ENCODE measurements around the gene DCANP1.
"Not testable (repeated sequence)": the region's sequence is repeated elsewhere in the genome, so short reads cannot be mapped to it uniquely, and the experiment has no call there.

The DCANP1 gene, protein sequence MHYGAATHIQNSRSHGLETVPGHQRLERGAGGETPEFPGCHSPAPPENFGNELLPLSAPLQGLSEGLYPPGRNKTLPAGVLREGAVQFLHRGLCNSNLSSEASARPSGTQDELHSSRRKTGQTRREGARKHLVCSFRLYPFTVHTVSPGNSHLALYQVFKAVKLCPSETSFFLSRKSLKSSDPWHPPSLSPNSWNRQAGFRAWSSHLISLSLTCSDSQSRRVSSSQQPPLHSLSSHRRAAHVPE

DNA sequence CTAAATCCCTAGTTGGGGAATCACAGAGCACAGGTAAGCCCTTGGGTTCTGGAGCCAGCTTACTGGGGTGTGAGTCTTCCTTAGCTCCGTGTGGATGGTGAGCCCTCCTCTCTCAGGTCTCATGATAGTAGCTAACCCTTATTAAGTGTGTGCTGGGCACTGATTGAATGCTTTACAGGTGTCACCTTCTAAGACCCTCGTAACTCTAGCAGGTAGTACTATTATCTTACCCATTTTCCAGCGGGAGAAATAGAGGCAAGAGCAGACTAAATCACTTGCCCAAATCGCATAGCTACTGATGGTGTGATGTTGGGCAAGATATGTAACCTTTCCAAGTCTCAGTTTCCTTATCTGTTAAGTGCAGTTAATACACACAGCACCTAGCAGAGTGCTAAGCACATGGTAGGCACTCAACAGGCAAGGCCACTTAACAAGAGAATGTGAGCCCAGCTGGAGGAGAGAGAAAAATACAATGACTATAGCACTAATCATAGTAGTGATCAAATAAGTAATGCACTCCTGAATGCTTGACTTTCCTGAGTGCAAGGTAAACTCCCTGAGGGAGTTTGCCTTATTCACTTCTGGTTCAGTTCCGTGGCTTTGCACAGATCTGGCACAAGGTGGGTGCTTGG lies at the start of gene DCANP1:
Gene DCANP1, minus strand, starts transcription at position 51 of the 632 bp plus-strand sequence. CDS start 240 bp downstream, outside the sequence.
- no peak within 1 kb of the TSS for H3K4me3 Mint-ChIP-seq
- no peaks in the 10 kb centered on the region for H3K4me1 Mint-ChIP-seq (ENCODE audit: low read depth)
- H3K36me3 Mint-ChIP-seq (ENCODE audit: low read depth): no peaks in the 10 kb centered on the region
- no peaks in the 10 kb centered on the region for H3K27me3 Mint-ChIP-seq
- no peaks in the 10 kb centered on the region for H3K9me3 Mint-ChIP-seq
- no peak within 1 kb of the TSS for H3K27ac Mint-ChIP-seq

DNA sequence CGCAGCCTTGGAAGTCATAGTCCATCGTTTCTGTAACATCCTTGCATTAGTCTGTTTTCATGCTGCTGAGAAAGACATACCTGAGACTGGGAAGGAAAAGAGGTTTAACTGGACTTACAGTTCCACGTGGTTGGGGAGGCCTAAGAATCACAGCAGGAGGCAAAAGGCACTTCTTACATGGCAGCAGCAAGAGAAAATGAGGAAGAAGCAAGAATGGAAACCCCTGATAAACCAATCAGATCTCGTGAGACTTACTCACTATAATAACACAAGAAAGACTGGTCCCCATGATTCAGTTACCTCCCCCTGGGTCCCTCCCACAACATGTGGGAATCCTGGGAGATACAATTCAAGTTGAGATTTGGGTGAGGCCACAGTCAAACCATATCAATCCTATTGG lies 48.4 kb upstream of the DCANP1 start:
- not testable (repeated sequence) for H3K9me3 Mint-ChIP-seq, H3K27ac Mint-ChIP-seq
- H3K27me3 Mint-ChIP-seq: peaks cover 64% of the 10 kb centered on the region

DNA sequence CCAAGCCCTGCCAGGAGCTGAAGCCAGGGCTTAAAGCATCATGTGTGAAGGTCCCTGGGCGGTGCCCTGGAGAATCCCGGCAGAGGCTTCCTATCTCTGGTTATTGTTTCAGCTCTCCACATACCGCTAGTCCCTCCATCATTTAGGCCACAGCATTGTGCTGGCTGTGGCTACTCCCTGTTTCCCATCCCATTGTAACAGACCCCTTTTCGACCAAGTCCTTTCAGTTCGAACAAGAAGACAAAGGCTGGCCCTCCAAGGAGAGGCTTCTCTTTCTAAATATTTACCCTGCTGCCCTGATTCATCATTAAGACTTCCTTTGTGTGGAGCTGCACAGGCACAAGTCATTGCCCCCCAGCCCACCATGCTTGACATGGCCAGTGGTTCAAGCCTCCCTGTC lies 47.0 kb upstream of the DCANP1 start:
- H3K27me3 Mint-ChIP-seq: peaks cover 74% of the 10 kb centered on the region
- no peaks in the 10 kb centered on the region for H3K9me3 Mint-ChIP-seq
- H3K27ac Mint-ChIP-seq: no peak overlapping the region
- H3K4me1 Mint-ChIP-seq (ENCODE audit: low read depth): peaks cover 9% of the 10 kb centered on the region
- no peaks in the 10 kb centered on the region for H3K36me3 Mint-ChIP-seq (ENCODE audit: low read depth)
- H3K4me3 Mint-ChIP-seq: no peak overlapping the region

More for the DNA sequence above, 48.4 kb upstream of the DCANP1 start:
- H3K4me1 Mint-ChIP-seq (ENCODE audit: low read depth); H3K4me3 Mint-ChIP-seq; H3K36me3 Mint-ChIP-seq (ENCODE audit: low read depth): not testable (repeated sequence)

DNA sequence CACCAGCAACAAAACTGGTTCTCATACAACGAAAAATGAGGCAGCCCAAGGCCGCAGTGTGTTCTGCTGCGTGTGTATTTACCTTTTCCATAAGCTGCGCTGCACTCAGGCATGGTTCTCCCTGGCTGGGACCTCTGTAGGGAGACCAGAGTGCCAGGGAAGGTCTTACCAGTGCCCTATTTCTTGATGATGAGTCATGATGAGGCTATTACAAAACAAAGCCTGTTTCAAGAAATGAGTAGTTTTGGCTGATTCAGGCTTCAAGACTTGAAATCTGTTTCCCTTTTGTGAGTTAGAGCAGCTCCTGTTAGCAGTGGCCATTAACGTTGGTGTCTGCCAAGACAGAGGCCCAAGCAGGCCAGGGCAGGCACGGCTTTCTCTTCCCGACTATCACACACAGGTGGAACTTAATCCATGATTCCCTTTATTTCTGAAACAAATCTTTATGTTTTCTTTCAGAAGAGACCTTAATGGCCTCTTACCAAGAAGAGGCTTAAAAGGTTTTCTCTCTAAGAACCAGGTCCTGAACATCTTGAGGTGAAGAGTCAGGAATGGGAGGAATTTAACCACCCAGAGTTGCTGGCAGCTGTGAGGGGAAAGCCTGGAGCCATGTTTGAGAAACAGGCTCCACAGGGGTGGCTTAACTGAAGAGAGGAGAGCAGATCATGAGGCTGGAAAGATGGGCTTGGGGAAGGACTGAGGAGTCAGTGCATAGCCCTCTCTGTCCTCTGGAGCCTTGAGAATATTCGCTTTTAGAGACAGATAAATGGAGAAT lies 46.4 kb upstream of the DCANP1 start:
- Mint-ChIP-seq H3K4me1 (ENCODE audit: low read depth) (peaks cover 9% of the 10 kb centered on the region), H3K27me3 (peaks cover 76% of the 10 kb centered on the region), H3K4me3 (no peak overlapping the region), H3K9me3 (no peaks in the 10 kb centered on the region), H3K27ac (no peak overlapping the region), H3K36me3 (ENCODE audit: low read depth) (no peaks in the 10 kb centered on the region)

DNA sequence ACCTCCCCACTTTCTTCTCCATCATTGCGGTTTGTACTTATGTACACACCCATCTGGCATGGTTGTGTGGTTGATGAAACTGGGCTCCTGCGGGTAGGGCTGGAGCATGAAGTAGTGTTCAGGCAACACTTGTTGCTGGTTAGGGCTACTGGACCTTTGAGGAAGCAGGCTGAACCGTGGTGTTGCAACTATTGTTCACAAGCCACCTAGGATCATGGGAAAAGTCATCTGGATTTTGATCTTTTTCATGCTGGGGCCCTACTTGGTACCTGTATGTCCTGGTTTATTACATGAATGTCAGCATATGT lies 45.1 kb upstream of the DCANP1 start:
- Mint-ChIP-seq H3K36me3 (ENCODE audit: low read depth) (no peaks in the 10 kb centered on the region), H3K27ac (no peak overlapping the region), H3K4me3 (no peak overlapping the region), H3K4me1 (ENCODE audit: low read depth) (peaks cover 9% of the 10 kb centered on the region), H3K9me3 (no peaks in the 10 kb centered on the region), H3K27me3 (peaks cover 84% of the 10 kb centered on the region)

DNA sequence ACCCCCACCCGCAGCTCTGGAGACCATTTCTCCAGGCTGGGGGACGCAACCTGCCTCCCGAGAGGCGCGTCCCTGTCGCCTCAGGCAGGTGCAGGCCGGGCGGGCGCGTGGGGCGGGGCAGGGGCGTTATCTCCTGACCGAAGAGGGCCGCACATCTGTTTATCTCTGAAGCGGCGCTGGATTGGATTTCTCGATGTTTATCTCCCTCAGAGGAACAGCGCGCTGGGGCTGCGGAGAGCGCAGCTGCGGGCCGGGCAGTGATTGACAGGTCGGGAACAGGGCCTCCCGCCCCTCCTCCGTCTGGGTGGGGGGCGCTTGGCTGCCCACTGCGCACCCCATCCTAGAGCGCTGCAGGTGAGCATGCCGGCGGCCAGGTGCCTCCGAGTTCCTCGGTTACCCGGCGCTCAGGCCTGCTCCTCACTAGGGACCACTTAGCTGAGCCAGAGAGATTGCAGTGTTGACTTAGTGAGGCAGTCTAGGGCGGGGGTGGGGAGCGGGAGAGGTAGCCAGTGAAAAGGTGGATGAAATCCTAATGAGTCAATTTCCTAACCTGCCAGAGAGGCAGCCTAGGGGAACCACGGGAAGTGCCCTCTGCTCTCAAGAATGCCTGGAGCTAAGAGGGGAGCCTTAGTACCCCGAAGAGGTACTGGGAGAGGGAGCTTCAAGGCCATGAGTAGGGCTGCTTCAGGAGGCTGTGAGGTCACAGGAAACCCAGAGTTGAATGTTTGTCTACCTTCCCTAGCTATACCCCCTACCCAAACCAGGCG lies 44.6 kb upstream of the DCANP1 start:
- Mint-ChIP-seq H3K9me3 (no peaks in the 10 kb centered on the region), H3K27ac (no peak overlapping the region), H3K4me3 (no peak overlapping the region), H3K4me1 (ENCODE audit: low read depth) (peaks cover 9% of the 10 kb centered on the region), H3K27me3 (peaks cover 84% of the 10 kb centered on the region), H3K36me3 (ENCODE audit: low read depth) (no peaks in the 10 kb centered on the region)

DNA sequence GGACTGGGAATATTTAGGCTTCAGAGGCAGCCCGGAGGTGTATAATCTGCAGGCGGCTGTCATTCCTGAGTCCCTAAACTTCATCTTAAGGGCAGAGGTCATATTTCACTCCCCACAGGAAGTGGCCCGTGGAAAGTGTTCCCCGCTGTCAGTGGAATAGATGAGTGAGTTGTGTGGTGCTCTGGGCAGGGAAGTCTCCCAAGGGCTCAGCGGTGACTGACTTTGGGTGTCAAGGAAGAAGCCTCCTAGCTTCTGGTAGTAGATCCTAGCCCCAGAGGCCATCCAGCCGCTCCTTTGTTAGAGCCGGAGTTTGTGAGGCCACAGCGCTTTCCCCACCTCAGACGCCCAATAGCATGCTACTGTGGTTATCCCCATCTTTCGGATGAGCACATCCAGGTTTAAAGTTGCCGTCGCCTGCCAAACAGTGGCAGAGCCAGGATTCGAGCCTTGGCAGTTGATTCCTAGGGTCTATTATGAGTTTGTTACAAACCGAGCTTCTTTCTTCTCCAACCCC lies 43.9 kb upstream of the DCANP1 start:
- peaks cover 88% of the 10 kb centered on the region for H3K27me3 Mint-ChIP-seq
- H3K4me1 Mint-ChIP-seq (ENCODE audit: low read depth): peaks cover 9% of the 10 kb centered on the region
- H3K36me3 Mint-ChIP-seq (ENCODE audit: low read depth): no peaks in the 10 kb centered on the region
- H3K4me3 Mint-ChIP-seq: no peak overlapping the region
- no peak overlapping the region for H3K27ac Mint-ChIP-seq
- H3K9me3 Mint-ChIP-seq: no peaks in the 10 kb centered on the region

DNA sequence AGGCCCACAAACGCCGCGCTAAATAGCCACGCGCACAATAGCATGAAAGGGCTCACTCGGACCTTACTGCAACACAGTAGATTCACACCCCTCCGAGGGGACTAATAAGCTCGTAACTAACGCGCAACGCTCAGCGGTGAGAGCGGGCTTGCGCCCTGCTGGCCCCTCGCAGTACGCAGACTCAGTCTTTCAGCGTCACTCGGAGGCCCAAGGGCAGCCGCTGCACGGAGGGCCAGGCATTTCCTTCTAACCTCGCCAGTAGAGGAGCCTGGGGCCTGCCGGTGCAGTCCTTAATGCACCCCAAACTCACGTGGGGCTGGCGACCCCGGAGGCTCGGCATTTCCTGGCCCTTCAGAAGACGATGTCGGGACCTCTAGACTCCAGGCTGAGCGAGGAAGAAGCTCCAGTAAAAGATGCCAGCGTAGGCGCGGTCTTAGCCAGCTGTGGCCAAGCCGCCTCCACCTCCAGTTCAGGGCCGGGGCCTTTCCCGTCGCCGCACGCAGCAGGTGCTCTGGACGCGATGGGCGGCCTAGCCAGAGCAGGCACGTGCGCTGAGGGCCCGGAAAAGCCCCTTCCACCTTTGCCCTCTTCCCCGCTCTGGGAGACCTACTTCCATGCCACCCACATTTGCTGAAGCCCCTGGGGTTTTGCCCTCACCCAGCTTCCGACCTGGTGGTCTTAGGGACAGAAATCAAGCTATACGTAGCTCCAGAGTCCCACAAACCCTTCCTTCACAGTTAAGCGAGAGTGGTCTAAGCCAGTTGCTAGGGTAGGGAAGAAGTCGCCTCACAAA lies 43.3 kb upstream of the DCANP1 start:
- H3K36me3 Mint-ChIP-seq (ENCODE audit: low read depth): no peaks in the 10 kb centered on the region
- H3K27ac Mint-ChIP-seq: no peak overlapping the region
- H3K4me3 Mint-ChIP-seq: no peak overlapping the region
- no peaks in the 10 kb centered on the region for H3K9me3 Mint-ChIP-seq
- peaks cover 9% of the 10 kb centered on the region for H3K4me1 Mint-ChIP-seq (ENCODE audit: low read depth)
- H3K27me3 Mint-ChIP-seq: peaks cover 90% of the 10 kb centered on the region

DNA sequence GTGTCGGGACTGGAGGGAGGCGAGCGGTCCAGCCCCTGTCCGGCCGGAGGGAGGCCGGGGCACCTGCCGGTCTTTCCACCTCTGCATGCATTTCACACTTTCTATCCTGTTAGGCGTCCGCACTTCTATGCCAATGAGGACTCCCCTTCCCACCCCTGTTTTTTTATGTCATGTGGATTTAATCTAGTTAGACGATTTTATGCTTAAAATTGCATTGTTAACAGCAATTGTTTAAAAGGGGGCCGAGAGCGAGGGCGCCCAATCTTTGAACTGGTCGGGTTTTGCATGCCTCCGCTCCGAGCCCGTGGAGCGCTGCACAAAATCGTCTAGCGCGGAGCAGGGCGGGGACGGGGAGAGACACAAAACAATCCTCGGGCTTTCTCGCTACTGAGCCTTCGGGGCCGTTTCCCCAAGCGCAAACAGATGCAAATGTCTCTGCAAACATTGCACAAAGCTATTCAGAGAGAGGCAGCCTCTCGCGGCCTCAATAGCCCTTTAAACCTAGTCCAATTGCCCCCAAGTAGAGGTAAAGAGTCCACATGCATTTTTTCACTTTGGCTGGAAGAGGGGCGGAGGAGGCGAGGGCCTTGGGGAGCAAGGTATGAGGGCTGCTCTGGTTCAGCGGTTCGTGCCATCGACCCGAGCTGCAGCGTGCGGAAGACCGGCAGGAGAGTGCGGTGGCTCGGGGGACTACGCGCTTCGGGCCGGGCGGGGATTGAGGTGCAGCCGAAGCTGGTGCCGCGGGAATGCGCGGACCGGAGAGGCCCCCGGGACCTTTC lies 42.5 kb upstream of the DCANP1 start:
- peaks cover 85% of the 10 kb centered on the region for H3K27me3 Mint-ChIP-seq
- H3K9me3 Mint-ChIP-seq: no peaks in the 10 kb centered on the region
- H3K4me1 Mint-ChIP-seq (ENCODE audit: low read depth): peaks cover 9% of the 10 kb centered on the region
- peak overlapping the region; percentile 23 for H3K4me3 Mint-ChIP-seq
- H3K27ac Mint-ChIP-seq: no peak overlapping the region
- no peaks in the 10 kb centered on the region for H3K36me3 Mint-ChIP-seq (ENCODE audit: low read depth)

DNA sequence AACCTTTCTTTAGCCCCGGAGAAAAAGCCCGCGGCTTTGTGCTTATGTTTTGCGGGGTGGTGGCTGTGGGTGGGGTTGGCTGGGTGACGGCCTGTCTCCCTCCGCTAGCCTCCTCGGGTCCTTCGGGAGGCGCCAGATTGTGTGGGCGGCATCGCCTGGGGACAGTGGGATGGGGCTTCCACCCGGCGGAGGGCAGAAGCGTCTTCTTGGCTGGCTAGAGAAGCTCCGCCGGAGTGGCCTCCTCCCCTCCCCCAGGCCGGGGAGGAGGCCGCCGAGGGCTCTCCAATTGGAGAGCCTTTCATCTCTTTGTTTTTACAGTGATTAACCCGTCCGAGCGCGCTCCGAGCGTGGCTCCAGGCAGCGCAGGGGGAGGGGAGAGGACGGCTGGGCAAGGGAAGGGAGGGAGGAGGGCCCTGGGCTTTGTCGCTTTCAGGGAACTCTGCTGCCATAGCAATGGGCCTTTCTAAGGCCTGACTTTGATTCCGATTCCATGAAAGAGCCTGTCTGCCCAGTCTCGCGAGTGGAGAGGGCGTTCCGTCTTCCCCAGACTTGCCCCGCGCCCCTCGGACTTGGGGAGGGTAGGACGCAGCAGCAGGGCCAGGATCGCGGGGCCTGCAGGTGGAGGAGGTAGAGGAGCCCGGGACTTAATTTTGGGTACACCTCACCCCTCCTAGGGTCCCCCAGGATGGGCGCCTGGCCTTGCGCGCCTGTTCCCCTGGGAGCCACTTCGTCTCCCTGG lies 41.7 kb upstream of the DCANP1 start:
- Mint-ChIP-seq H3K27ac (no peak overlapping the region), H3K27me3 (peaks cover 78% of the 10 kb centered on the region), H3K4me3 (no peak overlapping the region), H3K36me3 (ENCODE audit: low read depth) (no peaks in the 10 kb centered on the region), H3K4me1 (ENCODE audit: low read depth) (peaks cover 9% of the 10 kb centered on the region), H3K9me3 (no peaks in the 10 kb centered on the region)

DNA sequence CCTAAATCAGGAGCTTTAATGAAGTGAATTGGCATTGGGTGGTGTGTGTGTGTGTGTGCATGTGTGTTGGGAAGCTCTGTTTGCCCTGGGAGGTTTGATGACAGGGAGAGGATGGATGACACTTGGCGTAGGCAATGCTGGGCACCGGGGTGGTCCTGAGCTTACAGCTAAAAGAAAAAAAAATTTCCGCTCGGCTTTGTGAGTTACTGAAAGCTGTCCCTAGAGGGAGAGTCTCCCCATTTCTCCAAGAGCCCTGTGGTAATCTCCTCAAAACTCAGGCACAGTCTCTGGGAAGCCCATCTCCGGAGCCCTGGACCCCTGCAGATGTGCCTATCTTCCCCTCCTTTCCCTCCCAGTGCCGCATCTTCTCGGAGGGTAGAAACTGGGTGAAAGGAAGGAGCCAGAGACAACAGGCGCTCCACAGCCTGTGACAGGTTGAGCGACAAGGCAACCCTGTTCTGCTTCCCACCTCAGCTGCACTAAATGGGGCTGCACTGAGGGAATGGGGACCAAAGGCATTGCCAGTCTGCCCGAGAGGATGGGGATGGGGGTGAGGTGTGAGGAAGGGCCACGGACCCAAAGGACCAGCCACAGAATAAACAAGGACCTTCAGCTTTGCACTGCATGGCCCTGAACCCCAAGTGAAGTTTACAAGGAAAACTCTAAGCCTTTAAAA lies 40.8 kb upstream of the DCANP1 start:
- Mint-ChIP-seq H3K4me1 (ENCODE audit: low read depth) (peaks cover 9% of the 10 kb centered on the region), H3K4me3 (no peak overlapping the region), H3K27me3 (peaks cover 72% of the 10 kb centered on the region), H3K27ac (no peak overlapping the region), H3K36me3 (ENCODE audit: low read depth) (no peaks in the 10 kb centered on the region), H3K9me3 (no peaks in the 10 kb centered on the region)

DNA sequence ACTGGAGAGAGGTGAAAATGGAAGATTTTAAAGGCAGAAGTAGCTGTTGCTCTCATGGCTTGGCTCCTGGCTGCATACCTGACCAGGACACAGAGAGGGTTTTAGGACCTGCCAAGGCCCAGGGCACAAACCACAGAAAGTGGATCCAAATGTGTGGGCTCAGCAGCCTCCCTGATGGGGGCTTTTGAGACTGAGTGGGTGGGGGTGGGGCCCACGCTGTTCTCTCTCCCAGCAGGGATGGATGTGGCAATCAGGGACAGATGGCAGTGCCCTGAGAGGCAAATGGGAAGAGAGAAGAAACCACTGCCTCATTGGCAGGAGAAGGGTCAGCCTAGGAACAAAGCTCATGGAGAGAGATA lies 39.9 kb upstream of the DCANP1 start:
- Mint-ChIP-seq H3K36me3 (ENCODE audit: low read depth) (no peaks in the 10 kb centered on the region), H3K4me3 (no peak overlapping the region), H3K4me1 (ENCODE audit: low read depth) (peaks cover 9% of the 10 kb centered on the region), H3K9me3 (no peaks in the 10 kb centered on the region), H3K27ac (no peak overlapping the region), H3K27me3 (peaks cover 63% of the 10 kb centered on the region)

All from stimulated activated naive CD8-positive, alpha-beta T cell treated with anti-CD3 and anti-CD28 coated beads, Interleukin-15, Interleukin-2, amounts not matched to agents 100 ng/mL and 50 ng/mL, for 24 hours (primary cell).